ENCODE results near the gene SNTB2. TPM values are rescaled to one million over a fixed set of nuclear protein-coding genes. Genes with fewer than 3 reads are reported as not detected.

Gene SNTB2
- total and polyA plus RNA-seq, 9 of the 15 experiments (the other 6 are each of a cell fraction or from before 2014, with no cell fraction given), result 1.2 to 13.7 (median 5.7) TPM

GRCh38 chr16:69186642-69187445, at the start of gene SNTB2 (continued):
- TF ChIP-seq, protein P1, sequence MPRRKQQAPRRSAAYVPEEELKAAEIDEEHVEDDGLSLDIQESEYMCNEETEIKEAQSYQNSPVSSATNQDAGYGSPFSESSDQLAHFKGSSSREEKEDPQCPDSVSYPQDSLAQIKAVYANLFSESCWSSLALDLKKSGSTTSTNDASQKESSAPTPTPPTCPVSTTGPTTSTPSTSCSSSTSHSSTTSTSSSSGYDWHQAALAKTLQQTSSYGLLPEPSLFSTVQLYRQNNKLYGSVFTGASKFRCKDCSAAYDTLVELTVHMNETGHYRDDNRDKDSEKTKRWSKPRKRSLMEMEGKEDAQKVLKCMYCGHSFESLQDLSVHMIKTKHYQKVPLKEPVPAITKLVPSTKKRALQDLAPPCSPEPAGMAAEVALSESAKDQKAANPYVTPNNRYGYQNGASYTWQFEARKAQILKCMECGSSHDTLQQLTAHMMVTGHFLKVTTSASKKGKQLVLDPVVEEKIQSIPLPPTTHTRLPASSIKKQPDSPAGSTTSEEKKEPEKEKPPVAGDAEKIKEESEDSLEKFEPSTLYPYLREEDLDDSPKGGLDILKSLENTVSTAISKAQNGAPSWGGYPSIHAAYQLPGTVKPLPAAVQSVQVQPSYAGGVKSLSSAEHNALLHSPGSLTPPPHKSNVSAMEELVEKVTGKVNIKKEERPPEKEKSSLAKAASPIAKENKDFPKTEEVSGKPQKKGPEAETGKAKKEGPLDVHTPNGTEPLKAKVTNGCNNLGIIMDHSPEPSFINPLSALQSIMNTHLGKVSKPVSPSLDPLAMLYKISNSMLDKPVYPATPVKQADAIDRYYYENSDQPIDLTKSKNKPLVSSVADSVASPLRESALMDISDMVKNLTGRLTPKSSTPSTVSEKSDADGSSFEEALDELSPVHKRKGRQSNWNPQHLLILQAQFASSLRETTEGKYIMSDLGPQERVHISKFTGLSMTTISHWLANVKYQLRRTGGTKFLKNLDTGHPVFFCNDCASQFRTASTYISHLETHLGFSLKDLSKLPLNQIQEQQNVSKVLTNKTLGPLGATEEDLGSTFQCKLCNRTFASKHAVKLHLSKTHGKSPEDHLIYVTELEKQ (CRISPR knock-in tag; IDR thresholded peaks at IDR 0.05), result no peak
- TF ChIP-seq ZNF785 (CRISPR knock-in tag; IDR thresholded peaks at IDR 0.05) (no peak), FOS (IDR thresholded peaks at IDR 0.05; ENCODE audit: extremely low read depth, insufficient read length) (no peak), ASH1L (IDR thresholded peaks at IDR 0.05; ENCODE audit: borderline replicate concordance, low read depth, partially characterized antibody) (peak; percentile 16), JUND (IDR thresholded peaks at IDR 0.05; ENCODE audit: borderline replicate concordance, low read depth, low read length) (peak; percentile 48), JUND (tag; IDR thresholded peaks at IDR 0.05; ENCODE audit: borderline replicate concordance, low read depth, low read length) (no peak; the same call in 2 of the 3 replicates), POLR2G (IDR thresholded peaks at IDR 0.05; ENCODE audit: low read depth, low read length) (peak; percentile 98), SETDB1 (IDR thresholded peaks at IDR 0.05; ENCODE audit: low read length) (no peak), CBX1 (IDR thresholded peaks at IDR 0.05; ENCODE audit: low read depth) (no peak), SOX6 (IDR thresholded peaks at IDR 0.05) (peak; percentile 33; the same call in 1 of the 2 replicates), TAF7 (tag; IDR thresholded peaks at IDR 0.05) (no peak), CBFB (CRISPR knock-in tag; IDR thresholded peaks at IDR 0.05) (peak; percentile 27; the same call in 1 of the 2 replicates), RBFOX2 (IDR thresholded peaks at IDR 0.05; ENCODE audit: low read depth, low read length) (peak; percentile 95), NCOR1 (IDR thresholded peaks at IDR 0.05) (0 out of 2 replicates have a peak, but pooled peaks have one; percentile 8), CTBP1 (IDR thresholded peaks at IDR 0.05; ENCODE audit: borderline replicate concordance) (no peak), ZBTB1 (CRISPR knock-in tag; IDR thresholded peaks at IDR 0.05; ENCODE audit: borderline replicate concordance, low read depth) (0 out of 2 replicates have a peak, but pooled peaks have one; percentile 39), TAL1 (IDR thresholded peaks at IDR 0.05) (no peak), CBFA2T2 (conservative IDR thresholded peaks at IDR 0.05) (no peak)
- TF ChIP-seq, protein P2, sequence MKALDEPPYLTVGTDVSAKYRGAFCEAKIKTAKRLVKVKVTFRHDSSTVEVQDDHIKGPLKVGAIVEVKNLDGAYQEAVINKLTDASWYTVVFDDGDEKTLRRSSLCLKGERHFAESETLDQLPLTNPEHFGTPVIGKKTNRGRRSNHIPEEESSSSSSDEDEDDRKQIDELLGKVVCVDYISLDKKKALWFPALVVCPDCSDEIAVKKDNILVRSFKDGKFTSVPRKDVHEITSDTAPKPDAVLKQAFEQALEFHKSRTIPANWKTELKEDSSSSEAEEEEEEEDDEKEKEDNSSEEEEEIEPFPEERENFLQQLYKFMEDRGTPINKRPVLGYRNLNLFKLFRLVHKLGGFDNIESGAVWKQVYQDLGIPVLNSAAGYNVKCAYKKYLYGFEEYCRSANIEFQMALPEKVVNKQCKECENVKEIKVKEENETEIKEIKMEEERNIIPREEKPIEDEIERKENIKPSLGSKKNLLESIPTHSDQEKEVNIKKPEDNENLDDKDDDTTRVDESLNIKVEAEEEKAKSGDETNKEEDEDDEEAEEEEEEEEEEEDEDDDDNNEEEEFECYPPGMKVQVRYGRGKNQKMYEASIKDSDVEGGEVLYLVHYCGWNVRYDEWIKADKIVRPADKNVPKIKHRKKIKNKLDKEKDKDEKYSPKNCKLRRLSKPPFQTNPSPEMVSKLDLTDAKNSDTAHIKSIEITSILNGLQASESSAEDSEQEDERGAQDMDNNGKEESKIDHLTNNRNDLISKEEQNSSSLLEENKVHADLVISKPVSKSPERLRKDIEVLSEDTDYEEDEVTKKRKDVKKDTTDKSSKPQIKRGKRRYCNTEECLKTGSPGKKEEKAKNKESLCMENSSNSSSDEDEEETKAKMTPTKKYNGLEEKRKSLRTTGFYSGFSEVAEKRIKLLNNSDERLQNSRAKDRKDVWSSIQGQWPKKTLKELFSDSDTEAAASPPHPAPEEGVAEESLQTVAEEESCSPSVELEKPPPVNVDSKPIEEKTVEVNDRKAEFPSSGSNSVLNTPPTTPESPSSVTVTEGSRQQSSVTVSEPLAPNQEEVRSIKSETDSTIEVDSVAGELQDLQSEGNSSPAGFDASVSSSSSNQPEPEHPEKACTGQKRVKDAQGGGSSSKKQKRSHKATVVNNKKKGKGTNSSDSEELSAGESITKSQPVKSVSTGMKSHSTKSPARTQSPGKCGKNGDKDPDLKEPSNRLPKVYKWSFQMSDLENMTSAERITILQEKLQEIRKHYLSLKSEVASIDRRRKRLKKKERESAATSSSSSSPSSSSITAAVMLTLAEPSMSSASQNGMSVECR (CRISPR knock-in tag; IDR thresholded peaks at IDR 0.05), result peak; percentile 78
- TF ChIP-seq, protein P3, sequence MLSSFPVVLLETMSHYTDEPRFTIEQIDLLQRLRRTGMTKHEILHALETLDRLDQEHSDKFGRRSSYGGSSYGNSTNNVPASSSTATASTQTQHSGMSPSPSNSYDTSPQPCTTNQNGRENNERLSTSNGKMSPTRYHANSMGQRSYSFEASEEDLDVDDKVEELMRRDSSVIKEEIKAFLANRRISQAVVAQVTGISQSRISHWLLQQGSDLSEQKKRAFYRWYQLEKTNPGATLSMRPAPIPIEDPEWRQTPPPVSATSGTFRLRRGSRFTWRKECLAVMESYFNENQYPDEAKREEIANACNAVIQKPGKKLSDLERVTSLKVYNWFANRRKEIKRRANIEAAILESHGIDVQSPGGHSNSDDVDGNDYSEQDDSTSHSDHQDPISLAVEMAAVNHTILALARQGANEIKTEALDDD (IDR thresholded peaks at IDR 0.05), result peak; percentile 70

All from K562 (cell line).